ENCODE measurements around the gene SLC25A10.

Gene SLC25A10

DNA sequence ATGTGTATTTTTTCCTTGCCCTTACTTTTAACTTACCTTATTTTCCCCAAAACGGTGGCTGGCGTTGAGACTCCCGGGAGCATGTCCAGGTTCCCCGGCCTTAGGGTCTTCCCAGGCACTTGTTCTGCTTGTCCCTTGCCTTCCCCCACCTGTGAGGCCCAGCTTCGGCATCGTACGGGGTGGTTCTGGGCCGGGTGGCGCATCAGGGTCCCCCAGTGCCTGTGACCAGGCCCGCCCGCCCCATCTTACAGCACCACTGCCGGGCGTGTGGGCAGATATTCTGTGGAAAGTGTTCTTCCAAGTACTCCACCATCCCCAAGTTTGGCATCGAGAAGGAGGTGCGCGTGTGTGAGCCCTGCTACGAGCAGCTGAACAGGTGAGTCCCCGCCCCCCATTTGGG, 20.9 kb upstream of the SLC25A10 start:
- Histone ChIP-seq H3K36me3 (ENCODE audit: control insufficient read depth in 1 of 2, insufficient read depth in 2 of 2, low read depth in 1 of 2, low read length in 2 of 2) (peaks cover 96 to 99% of the 10 kb centered on the region in 2 experiments), H3K9me3 (ENCODE audit: control insufficient read depth, low read length) (no peaks in the 10 kb centered on the region), H3K23ac (ENCODE audit: low read length in 2 of 2) (no peak overlapping the region), H3K9ac (ENCODE audit: low read length) (no peak overlapping the region), H3K79me1 (replicated peaks; ENCODE audit: low read length, poor library complexity, severe bottlenecking) (peaks cover 34% of the 10 kb centered on the region), H4K8ac (ENCODE audit: low read length) (no peak overlapping the region), H3K4me1 (ENCODE audit: control insufficient read depth, insufficient read depth, low read depth, low read length) (peaks cover 10% of the 10 kb centered on the region), H3K4me3 (ENCODE audit: insufficient read depth in 1 of 2, low read depth in 1 of 2, low read length in 2 of 2) (no peak overlapping the region), H3K27me3 (ENCODE audit: control insufficient read depth in 1 of 2, insufficient read depth in 1 of 2, low read length in 2 of 2) (no peaks in the 10 kb centered on the region), H2BK5ac (ENCODE audit: low read depth, low read length, poor library complexity, severe bottlenecking) (no peak overlapping the region), H3K14ac (ENCODE audit: low read length in 2 of 2) (no peak overlapping the region), H2BK120ac (ENCODE audit: low read depth, low read length) (no peak overlapping the region), H2BK15ac (ENCODE audit: low read depth, poor library complexity, severe bottlenecking) (no peak overlapping the region), H2AFZ (ENCODE audit: low read depth, low read length) (no peak overlapping the region), H3K18ac (ENCODE audit: low read depth in 1 of 2, low read length in 2 of 2) (no peak overlapping the region), H3K4me2 (ENCODE audit: low read length, poor library complexity, severe bottlenecking) (no peak overlapping the region), H2AK5ac (ENCODE audit: low read length, severe bottlenecking) (no peak overlapping the region), H2BK12ac (ENCODE audit: low read length in 2 of 2) (no peak overlapping the region), H4K91ac (ENCODE audit: low read length) (no peak overlapping the region), H3K27ac (ENCODE audit: low read length, poor library complexity, severe bottlenecking) (no peak overlapping the region), H3K4ac (ENCODE audit: low read depth in 1 of 2, low read length in 2 of 2) (peak overlapping the region in 1 of 2 experiments; percentile 5)
- no peak for DNase-seq
- WGBS: 99% methylated on average over 18 of the region's 18 CpGs

DNA sequence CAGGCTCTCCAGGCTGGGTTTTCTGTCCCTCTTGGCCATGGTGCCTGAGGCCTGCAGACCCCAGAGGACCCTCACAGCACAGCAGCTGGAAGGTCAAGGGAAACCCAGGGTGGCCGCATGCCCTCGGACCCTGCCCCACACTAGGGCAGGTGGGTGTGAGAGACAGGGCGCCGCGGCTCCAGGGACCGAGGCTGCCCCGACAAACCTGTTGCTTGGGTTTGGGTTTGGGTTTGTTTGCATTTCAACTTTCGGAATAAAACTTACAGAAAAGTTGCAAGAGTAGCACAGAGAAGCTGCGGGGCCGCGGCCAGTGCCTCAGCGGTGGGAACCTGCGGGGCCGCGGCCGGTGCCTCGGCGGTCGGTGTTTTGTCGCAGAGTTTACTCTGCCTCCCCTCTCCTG, 20.5 kb upstream of the SLC25A10 start:
- H2AK5ac ChIP-seq (ENCODE audit: low read length, severe bottlenecking): no peak overlapping the region
- H2AFZ ChIP-seq (ENCODE audit: low read depth, low read length): no peak overlapping the region
- H3K79me1 ChIP-seq (replicated peaks; ENCODE audit: low read length, poor library complexity, severe bottlenecking): peaks cover 37% of the 10 kb centered on the region
- no peak overlapping the region for H3K18ac ChIP-seq (ENCODE audit: low read depth in 1 of 2, low read length in 2 of 2)
- no peak overlapping the region for H2BK12ac ChIP-seq (ENCODE audit: low read length in 2 of 2)
- H3K4ac ChIP-seq (ENCODE audit: low read depth in 1 of 2, low read length in 2 of 2): peak overlapping the region in 1 of 2 experiments; percentile 5
- no peak overlapping the region for H4K8ac ChIP-seq (ENCODE audit: low read length)
- H3K4me2 ChIP-seq (ENCODE audit: low read length, poor library complexity, severe bottlenecking): no peak overlapping the region
- H3K9me3 ChIP-seq (ENCODE audit: control insufficient read depth, low read length): no peaks in the 10 kb centered on the region
- H2BK15ac ChIP-seq (ENCODE audit: low read depth, poor library complexity, severe bottlenecking): no peak overlapping the region
- no peak overlapping the region for H2BK5ac ChIP-seq (ENCODE audit: low read depth, low read length, poor library complexity, severe bottlenecking)
- peaks cover 7% of the 10 kb centered on the region for H3K4me1 ChIP-seq (ENCODE audit: control insufficient read depth, insufficient read depth, low read depth, low read length)
- no peak overlapping the region for H3K9ac ChIP-seq (ENCODE audit: low read length)
- H4K91ac ChIP-seq (ENCODE audit: low read length): no peak overlapping the region
- H2BK120ac ChIP-seq (ENCODE audit: low read depth, low read length): no peak overlapping the region
- H3K27ac ChIP-seq (ENCODE audit: low read length, poor library complexity, severe bottlenecking): no peak overlapping the region
- WGBS: 98% methylated on average over 20 of the region's 20 CpGs
- H3K23ac ChIP-seq (ENCODE audit: low read length in 2 of 2): no peak overlapping the region
- peaks cover 96 to 99% of the 10 kb centered on the region in 2 experiments for H3K36me3 ChIP-seq (ENCODE audit: control insufficient read depth in 1 of 2, insufficient read depth in 2 of 2, low read depth in 1 of 2, low read length in 2 of 2)
- no peak overlapping the region for H3K4me3 ChIP-seq (ENCODE audit: insufficient read depth in 1 of 2, low read depth in 1 of 2, low read length in 2 of 2)
- H3K27me3 ChIP-seq (ENCODE audit: control insufficient read depth in 1 of 2, insufficient read depth in 1 of 2, low read length in 2 of 2): no peaks in the 10 kb centered on the region
- DNase-seq: no peak
- H3K14ac ChIP-seq (ENCODE audit: low read length in 2 of 2): no peak overlapping the region

DNA sequence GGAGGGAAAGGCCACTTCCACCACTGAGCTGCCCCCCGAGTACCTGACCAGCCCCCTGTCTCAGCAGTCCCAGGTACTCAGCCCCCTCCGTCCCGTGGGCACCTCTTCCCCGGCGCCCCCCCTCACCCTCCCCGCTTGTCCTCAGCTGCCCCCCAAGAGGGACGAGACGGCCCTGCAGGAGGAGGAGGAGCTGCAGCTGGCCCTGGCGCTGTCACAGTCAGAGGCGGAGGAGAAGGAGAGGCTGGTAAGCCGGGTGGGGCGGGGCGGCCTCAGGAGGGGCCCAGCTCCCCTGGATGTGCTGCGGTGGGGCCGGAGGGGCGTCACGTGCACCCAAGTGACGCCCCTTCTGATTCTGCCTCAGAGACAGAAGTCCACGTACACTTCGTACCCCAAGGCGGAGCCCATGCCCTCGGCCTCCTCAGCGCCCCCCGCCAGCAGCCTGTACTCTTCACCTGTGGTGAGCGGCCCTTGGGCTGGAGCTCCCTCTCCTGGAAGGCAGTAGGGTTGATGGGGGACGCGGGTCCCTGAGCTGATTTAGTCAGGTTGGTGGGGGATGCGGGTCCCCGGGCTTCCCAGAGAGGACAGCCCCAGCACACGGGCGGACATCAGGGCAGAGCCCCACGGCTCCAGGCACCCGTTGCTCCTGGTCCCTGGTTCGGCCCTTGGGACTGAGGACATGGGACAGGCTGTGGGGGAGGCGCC, 18.4 kb upstream of the SLC25A10 start:
- Histone ChIP-seq H3K79me1 (replicated peaks; ENCODE audit: low read length, poor library complexity, severe bottlenecking) (peaks cover 34% of the 10 kb centered on the region), H4K91ac (ENCODE audit: low read length) (no peak overlapping the region), H3K27me3 (ENCODE audit: control insufficient read depth in 1 of 2, insufficient read depth in 1 of 2, low read length in 2 of 2) (no peaks in the 10 kb centered on the region), H4K8ac (ENCODE audit: low read length) (no peak overlapping the region), H3K14ac (ENCODE audit: low read length in 2 of 2) (no peak overlapping the region), H2AFZ (ENCODE audit: low read depth, low read length) (no peak overlapping the region), H3K18ac (ENCODE audit: low read depth in 1 of 2, low read length in 2 of 2) (no peak overlapping the region), H3K27ac (ENCODE audit: low read length, poor library complexity, severe bottlenecking) (no peak overlapping the region), H3K36me3 (ENCODE audit: control insufficient read depth in 1 of 2, insufficient read depth in 2 of 2, low read depth in 1 of 2, low read length in 2 of 2) (peaks cover 96 to 99% of the 10 kb centered on the region in 2 experiments), H2AK5ac (ENCODE audit: low read length, severe bottlenecking) (no peak overlapping the region), H2BK120ac (ENCODE audit: low read depth, low read length) (no peak overlapping the region), H3K4me3 (ENCODE audit: insufficient read depth in 1 of 2, low read depth in 1 of 2, low read length in 2 of 2) (no peak overlapping the region), H3K9ac (ENCODE audit: low read length) (no peak overlapping the region), H2BK12ac (ENCODE audit: low read length in 2 of 2) (no peak overlapping the region), H3K23ac (ENCODE audit: low read length in 2 of 2) (no peak overlapping the region), H2BK15ac (ENCODE audit: low read depth, poor library complexity, severe bottlenecking) (no peak overlapping the region), H3K4ac (ENCODE audit: low read depth in 1 of 2, low read length in 2 of 2) (no peak overlapping the region), H3K9me3 (ENCODE audit: control insufficient read depth, low read length) (no peaks in the 10 kb centered on the region), H2BK5ac (ENCODE audit: low read depth, low read length, poor library complexity, severe bottlenecking) (no peak overlapping the region), H3K4me2 (ENCODE audit: low read length, poor library complexity, severe bottlenecking) (no peak overlapping the region), H3K4me1 (ENCODE audit: control insufficient read depth, insufficient read depth, low read depth, low read length) (peaks cover 6% of the 10 kb centered on the region)
- WGBS: 93% methylated on average over 29 of the region's 35 CpGs
- DNase-seq: no peak

DNA sequence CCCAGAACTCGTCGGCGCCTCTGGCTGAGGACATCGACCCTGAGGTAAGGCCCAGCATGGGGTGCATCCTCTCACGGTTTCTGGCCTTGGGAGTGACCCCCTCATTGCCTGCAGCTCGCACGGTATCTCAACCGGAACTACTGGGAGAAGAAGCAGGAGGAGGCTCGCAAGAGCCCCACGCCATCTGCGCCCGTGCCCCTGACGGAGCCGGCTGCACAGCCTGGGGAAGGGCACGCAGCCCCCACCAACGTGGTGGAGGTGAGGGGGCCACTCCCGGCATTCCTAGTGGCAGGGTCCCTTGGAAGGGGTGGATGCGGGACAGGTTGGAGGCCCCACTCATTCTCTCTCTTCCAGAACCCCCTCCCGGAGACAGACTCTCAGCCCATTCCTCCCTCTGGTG, 17.3 kb upstream of the SLC25A10 start:
- H3K14ac ChIP-seq (ENCODE audit: low read length in 2 of 2): no peak overlapping the region
- H3K4me1 ChIP-seq (ENCODE audit: control insufficient read depth, insufficient read depth, low read depth, low read length): peaks cover 5% of the 10 kb centered on the region
- no peaks in the 10 kb centered on the region for H3K9me3 ChIP-seq (ENCODE audit: control insufficient read depth, low read length)
- no peak overlapping the region for H3K9ac ChIP-seq (ENCODE audit: low read length)
- H2AK5ac ChIP-seq (ENCODE audit: low read length, severe bottlenecking): no peak overlapping the region
- H4K8ac ChIP-seq (ENCODE audit: low read length): no peak overlapping the region
- no peak overlapping the region for H3K4me3 ChIP-seq (ENCODE audit: insufficient read depth in 1 of 2, low read depth in 1 of 2, low read length in 2 of 2)
- H3K79me1 ChIP-seq (replicated peaks; ENCODE audit: low read length, poor library complexity, severe bottlenecking): peaks cover 31% of the 10 kb centered on the region
- H3K18ac ChIP-seq (ENCODE audit: low read depth in 1 of 2, low read length in 2 of 2): no peak overlapping the region
- H2BK5ac ChIP-seq (ENCODE audit: low read depth, low read length, poor library complexity, severe bottlenecking): no peak overlapping the region
- no peak for DNase-seq
- H2BK12ac ChIP-seq (ENCODE audit: low read length in 2 of 2): no peak overlapping the region
- H4K91ac ChIP-seq (ENCODE audit: low read length): no peak overlapping the region
- no peaks in the 10 kb centered on the region for H3K27me3 ChIP-seq (ENCODE audit: control insufficient read depth in 1 of 2, insufficient read depth in 1 of 2, low read length in 2 of 2)
- H3K23ac ChIP-seq (ENCODE audit: low read length in 2 of 2): no peak overlapping the region
- WGBS: 96% methylated on average over 19 of the region's 19 CpGs
- no peak overlapping the region for H3K27ac ChIP-seq (ENCODE audit: low read length, poor library complexity, severe bottlenecking)
- H2AFZ ChIP-seq (ENCODE audit: low read depth, low read length): no peak overlapping the region
- H2BK120ac ChIP-seq (ENCODE audit: low read depth, low read length): no peak overlapping the region
- no peak overlapping the region for H3K4ac ChIP-seq (ENCODE audit: low read depth in 1 of 2, low read length in 2 of 2)
- peaks cover 94% of the 10 kb centered on the region in 2 experiments for H3K36me3 ChIP-seq (ENCODE audit: control insufficient read depth in 1 of 2, insufficient read depth in 2 of 2, low read depth in 1 of 2, low read length in 2 of 2)
- no peak overlapping the region for H3K4me2 ChIP-seq (ENCODE audit: low read length, poor library complexity, severe bottlenecking)
- H2BK15ac ChIP-seq (ENCODE audit: low read depth, poor library complexity, severe bottlenecking): no peak overlapping the region

Measured in mesenchymal stem cell (in vitro differentiated cells and primary cell).